Skin of body (tissue), 3 donors: Measurements from ENCODE around the gene ZNF684. TPM values are rescaled to one million over a fixed set of nuclear protein-coding genes. Genes with fewer than 3 reads are reported as not detected.
"Not testable (repeated sequence)": the region's sequence is repeated elsewhere in the genome, so short reads cannot be mapped to it uniquely, and the experiment has no call there.

Source experiments
- DNase-seq: peaks from one replicate; lab custom pipeline; 2025; lab: John Stamatoyannopoulos, UW
- small RNA-seq: library from RNA; depleted of rRNA; stranded (forward); fragments of <200 nt; gene quantifications from one replicate; pipeline ENCODE3, GENCODE V24; 2014; ENCODE audit warnings: low replicate concordance
- total RNA-seq: library from RNA; depleted of rRNA; stranded (reverse); fragments of >200 nt; gene quantifications from one replicate; pipeline ENCODE4 v1.2.3, GENCODE V29; 2014

ZNF684 gene
- total RNA-seq, 1 donor from 2014 or later: 5.6 TPM

DNA sequence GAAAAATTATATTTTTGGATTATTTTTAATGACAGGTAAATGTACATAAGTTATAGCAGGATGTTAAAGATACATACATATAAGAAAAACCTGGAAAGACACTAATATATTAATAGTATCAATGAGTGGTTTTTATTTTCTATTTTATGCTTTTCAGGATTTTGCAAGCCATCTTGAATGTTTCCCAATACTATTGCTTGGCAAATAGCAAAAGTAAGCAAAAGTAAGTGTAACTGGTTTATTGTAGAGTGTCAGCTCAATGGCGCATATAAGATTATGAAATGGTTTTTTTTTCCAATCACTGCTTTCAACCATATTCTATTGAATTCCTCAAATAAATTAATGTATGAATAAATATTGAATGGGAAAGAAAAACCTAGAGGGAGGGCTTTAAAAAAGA lies 36.4 kb downstream of the ZNF684 start:
- no peak for DNase-seq

DNA sequence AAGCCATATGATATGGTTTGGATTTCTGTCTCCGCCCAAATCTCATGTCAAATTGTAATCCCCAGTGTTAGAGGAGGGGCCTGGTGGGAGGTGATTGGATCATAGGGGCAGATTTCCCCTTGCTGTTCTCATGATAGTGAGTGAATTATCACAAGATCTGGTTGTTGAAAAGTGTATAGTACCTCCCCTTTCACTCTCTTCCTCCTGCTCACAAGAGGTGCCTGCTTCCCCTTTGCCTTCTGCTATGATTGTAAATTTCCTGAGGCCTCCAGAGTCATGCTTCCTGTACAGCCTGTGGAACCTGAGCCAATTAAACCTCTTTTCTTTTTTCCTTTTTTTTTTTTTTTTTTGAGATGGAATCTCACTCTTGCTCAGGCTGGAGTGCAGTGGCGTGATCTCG lies 43.4 kb downstream of the ZNF684 start:
- not testable (repeated sequence) for DNase-seq

- no peak for DNase-seq
Observed at GRCh38 chr1:40575336-40575735, 43.9 kb downstream of the ZNF684 start.

- no peak for DNase-seq
Observed at GRCh38 chr1:40582116-40582515, 50.7 kb downstream of the ZNF684 start.

GRCh38 chr1:40583980-40584379 lies 52.5 kb downstream of the ZNF684 start:
- DNase-seq: no peak

- no peak for DNase-seq
Observed at GRCh38 chr1:40588586-40588985, 57.1 kb downstream of the ZNF684 start.

GRCh38 chr1:40592107-40592803 lies 60.8 kb downstream of the ZNF684 start:
- DNase-seq: peak; percentile 3

GRCh38 chr1:40593449-40594186 lies 62.2 kb downstream of the ZNF684 start:
- DNase-seq: no peak

DNA sequence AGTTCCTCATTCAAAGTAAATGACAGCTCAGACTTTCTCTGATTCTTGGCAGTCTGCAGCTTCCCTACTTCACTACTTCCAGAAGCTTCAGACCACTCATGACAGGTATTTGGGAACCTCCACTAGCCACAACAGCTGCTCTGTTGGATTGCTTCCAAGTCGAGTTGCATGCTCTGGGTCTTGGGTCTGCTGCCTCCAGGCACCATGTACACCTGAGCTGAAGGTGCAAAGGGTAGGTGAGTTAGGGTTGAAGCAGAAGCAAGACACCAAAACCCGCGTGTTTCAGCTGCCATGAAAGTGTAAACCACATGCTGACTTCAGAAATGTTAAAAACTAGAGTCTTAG lies 62.7 kb downstream of the ZNF684 start:
- DNase-seq: no peak

GRCh38 chr1:40595623-40596022 lies 64.2 kb downstream of the ZNF684 start:
- DNase-seq: no peak

Small RNA genes within 50 kb of the gene (small RNA-seq; reads per million reads assigned to genes)
- not detected for gene AL356379.1

Other genes with a start within 250 kb of the ZNF684 start
- 4.9 TPM for gene COL9A2, start 214.4 kb upstream of the ZNF684 start, total RNA-seq
- 15.5 TPM for gene SMAP2, start 157.9 kb upstream of the ZNF684 start, total RNA-seq
- gene ZFP69B, start 81.2 kb upstream of the ZNF684 start, total RNA-seq: 3.5 TPM
- gene ZFP69, start 54.3 kb upstream of the ZNF684 start, total RNA-seq: 3.0 TPM
- gene EXO5, start 22.9 kb upstream of the ZNF684 start, total RNA-seq: 7.7 TPM
- gene RIMS3, start 134.0 kb downstream of the ZNF684 start, total RNA-seq: 0.59 TPM
- 30.7 TPM for gene NFYC, start 160.1 kb downstream of the ZNF684 start, total RNA-seq